GM19468 (cell line): Measurements from ENCODE around the gene HS2ST1.
"Not testable (repeated sequence)": the region's sequence is repeated elsewhere in the genome, so short reads cannot be mapped to it uniquely, and the experiment has no call there.

Experiments used
- ATAC-seq: cut with Tn5 transposase; IDR thresholded peaks from one replicate; pipeline ENCODE4 v1.9.1; 2021; ENCODE audit warnings: mild to moderate bottlenecking, moderate library complexity, moderate number of reproducible peaks; ENCODE audit not compliant: unreplicated experiment; ENCODE audit errors: extremely low read depth

HS2ST1 gene

GRCh38 chr1:86914601-86914997 lies at the start of gene HS2ST1:
Gene HS2ST1 (plus strand): TSS chr1:86914635.
- peak; percentile 28 for ATAC-seq

DNA sequence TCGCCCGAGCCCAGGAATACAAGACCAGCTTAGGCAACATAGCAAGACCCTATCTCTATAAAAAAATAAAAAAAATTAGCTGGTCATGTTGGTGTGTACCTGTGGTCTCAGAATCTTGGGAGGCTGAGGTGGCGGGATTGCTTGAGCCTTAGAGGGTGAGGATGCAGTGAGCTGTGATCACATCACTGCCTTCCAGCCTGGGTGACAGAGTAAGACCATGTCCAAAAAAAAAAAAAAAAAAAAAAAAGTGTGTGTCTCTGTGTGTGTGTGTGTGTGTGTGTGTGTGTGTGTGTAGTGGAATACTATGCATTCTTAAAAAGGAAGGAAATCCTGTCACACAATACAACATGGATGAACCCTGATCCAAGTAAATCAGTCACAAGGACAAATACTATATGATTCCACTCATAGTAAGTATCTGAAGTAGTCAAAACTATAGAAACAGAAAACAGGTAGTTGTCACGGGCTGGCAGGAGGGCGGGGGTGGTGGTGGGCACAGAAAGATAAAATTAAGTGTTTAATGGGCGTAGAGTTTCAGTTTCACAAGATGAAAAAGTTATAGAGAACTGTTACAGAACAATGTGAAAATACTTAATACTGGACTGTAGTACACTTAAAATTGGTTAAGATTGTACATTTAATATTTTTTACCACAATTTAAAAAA lies 48.3 kb upstream of the HS2ST1 start:
- peak; percentile 56 for ATAC-seq

GRCh38 chr1:86866665-86867064 lies 47.8 kb upstream of the HS2ST1 start:
- ATAC-seq: no peak

DNA sequence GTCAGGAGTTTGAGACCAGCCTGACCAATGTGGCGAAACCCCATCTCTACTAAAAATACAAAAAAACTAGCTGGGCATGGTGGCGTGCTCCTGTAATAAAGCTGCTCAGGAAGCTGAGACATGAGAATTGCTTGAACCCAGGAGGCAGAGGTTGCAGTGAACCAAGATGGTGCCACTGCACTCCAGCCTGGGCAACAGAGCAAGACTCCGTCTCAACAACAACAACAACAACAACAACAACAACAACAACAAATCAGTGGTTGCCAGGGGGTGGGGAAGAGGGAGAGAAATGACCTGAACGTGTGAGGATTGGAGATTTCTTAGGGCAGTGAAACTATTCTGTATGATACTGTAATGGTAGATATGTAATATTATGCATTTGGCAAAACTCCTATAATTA lies 47.2 kb upstream of the HS2ST1 start:
- ATAC-seq: not testable (repeated sequence)

DNA sequence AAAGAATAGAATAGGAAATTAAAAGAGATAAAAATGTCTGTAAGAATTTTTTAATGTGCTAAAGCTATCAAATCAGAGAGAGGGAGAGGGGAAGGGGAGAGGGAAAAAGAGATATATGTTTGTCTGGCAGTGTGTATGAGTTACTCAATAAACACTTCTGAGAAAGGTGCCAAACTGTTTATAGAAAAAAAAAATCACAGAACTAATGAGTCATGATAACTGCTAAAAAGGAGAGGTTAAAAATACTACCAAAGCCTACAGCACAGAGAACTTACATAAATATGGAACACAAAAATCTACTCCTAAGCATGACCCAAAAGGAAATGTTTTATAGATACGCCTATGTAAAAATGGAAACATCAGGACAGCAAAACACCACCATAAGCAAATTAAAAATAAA lies 46.0 kb upstream of the HS2ST1 start:
- no peak for ATAC-seq

GRCh38 chr1:86871001-86871400 lies 43.4 kb upstream of the HS2ST1 start:
- ATAC-seq: no peak

DNA sequence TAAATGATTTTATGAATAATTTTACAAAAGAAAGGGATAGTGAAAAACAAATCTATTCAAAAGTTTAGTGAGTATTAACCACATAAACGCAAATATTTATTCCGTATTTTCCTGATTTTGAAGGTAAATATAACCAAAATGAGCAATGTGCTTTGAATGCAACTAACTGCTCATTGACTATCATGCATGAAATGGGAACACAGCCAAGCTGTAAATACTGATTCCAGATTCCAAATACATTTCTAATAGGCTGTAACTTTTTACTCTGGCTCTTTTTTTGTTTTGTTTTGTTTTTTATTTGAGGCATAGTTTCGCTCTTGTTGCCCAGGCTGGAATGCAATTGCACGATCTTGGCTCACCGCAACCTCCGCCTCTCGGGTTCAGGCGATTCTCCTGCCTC lies 42.3 kb upstream of the HS2ST1 start:
- no peak for ATAC-seq

DNA sequence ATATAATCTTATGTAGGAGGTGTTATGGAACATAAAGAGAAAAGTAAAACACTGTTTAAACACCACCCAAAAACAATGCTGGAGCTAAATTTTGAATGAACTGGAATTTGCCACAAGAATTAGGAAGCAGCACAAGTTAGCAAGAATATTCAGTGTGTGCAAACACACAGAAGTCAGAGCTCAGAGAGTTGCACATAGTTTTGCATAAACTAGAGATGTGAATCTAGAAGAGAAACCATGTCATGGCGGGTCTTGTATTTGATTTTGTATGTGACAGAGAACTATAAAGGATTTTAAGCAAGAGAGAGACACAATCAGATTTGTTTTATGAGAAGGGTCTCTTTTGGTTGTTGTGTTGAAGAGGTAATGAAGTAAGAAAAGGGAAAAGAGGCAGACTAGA lies 38.7 kb upstream of the HS2ST1 start:
- ATAC-seq: peak; percentile 26

GRCh38 chr1:86887479-86888162 lies 26.8 kb upstream of the HS2ST1 start:
- ATAC-seq: no peak

GRCh38 chr1:86888327-86888726 lies 26.1 kb upstream of the HS2ST1 start:
- no peak for ATAC-seq

GRCh38 chr1:86899401-86899800 lies 15.0 kb upstream of the HS2ST1 start:
- not testable (repeated sequence) for ATAC-seq

- ATAC-seq: no peak
Measured at GRCh38 chr1:86905875-86906274, 8.6 kb upstream of the HS2ST1 start.

DNA sequence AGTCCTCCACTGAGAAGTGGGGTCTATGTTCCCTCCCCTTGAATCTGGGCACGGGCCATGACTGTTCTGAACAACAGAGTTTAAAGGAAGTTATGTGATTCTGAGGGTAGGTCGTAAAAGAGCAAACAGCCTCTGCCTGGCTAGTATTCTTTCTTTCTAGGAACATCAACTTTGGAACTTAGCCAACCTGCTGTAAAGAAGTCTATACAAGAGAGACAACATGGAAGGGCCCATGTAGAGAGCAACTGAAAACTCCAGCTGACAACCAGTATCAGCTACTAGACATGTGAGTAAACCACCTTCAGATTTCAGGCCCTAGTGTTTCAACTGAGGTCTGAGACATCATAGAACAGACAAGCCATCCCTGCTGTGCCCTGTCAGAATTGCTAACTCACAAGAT lies 8.0 kb upstream of the HS2ST1 start:
- no peak for ATAC-seq

- no peak for ATAC-seq
Measured at GRCh38 chr1:86912281-86912900, 2.0 kb upstream of the HS2ST1 start.

DNA sequence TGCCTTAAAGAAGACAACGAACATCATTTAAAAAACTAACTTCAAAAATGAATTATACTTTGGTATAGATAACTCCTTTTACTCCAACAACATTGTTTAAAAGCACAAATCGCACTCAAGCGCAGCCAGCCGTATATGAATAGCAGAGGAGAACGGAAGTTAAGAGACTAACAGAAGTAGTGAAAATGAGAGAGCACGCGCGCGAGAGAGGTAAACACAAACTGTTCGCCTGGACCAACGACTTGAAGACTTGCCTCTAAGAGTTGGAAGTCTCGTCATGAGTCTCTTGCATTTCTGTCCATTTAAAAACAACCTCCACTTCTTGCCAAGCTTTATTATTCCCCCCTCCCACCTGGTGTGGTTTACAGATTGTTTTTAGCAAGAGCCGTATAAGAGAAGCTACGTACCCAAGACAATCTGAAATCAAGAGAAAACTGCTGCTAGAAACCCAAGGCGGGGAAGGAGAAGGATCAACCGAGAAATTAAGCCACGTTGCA lies 988 bp upstream of the HS2ST1 start:
- ATAC-seq: no peak

DNA sequence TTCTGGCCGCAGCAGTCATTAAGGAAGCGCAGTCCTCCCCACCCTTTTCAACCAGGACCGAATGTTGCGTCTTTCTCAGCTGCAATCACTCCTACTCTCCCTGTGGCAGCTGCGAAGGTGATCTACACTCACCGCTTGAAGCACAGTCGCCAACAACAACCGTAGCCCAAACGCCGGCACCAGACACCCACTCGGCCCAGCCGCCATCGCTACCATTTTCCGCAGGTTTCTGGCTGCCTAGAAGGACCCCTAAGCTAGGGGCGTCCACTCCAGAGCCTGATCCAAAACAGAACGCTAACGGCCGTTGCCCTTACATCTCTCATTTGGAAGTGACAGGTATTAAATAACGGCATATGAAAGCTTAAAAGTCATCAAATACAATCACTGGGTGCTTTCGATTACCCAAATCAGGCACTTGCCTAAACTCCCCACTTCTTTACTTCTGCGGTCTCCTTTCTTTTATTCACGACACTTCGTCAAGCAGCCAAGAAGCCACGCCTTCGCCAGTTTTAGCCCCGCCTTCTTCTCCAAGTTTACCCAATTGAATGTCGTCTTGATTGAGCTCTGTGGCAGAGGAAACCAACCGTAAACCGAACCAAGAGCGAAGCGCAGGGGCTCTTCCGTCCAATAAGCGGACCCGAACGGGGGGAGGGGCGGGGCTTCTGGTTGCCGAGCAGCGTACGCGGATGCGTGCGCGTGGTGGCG lies 387 bp upstream of the HS2ST1 start, which contains the start of gene SELENOF:
Gene SELENOF (minus strand): TSS at position 231 of the 705 bp plus-strand sequence. CDS start 15 bp downstream, at position 216.
- ATAC-seq: peak; percentile 73

- ATAC-seq: no peak
Measured at GRCh38 chr1:86914998-86915736, 732 bp downstream of the HS2ST1 start.

- no peak for ATAC-seq
Measured at GRCh38 chr1:86915737-86916235, 1.4 kb downstream of the HS2ST1 start.

DNA sequence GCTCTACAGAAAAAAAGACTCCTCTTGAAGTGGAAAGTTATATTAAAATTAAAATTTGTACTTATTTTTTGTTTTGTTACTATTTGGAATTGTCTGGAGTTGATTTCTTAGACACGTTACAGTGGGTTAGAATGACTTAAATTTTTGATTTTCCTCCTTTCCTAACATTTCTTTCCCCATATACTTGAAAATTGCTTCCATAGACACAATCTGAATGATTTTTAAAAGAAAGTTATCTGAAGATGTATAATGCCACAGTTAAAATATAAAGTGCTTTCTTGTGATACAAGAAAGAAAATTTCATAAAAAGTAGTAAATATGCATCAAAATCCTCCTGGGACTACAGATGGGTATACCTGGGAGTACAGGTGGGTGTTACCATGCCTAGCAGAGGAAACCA lies 2.3 kb downstream of the HS2ST1 start:
- ATAC-seq: no peak

- ATAC-seq: no peak
Measured at GRCh38 chr1:86922445-86922844, 8.0 kb downstream of the HS2ST1 start.
